ENCODE data around the gene DHRS9.
"Not testable (repeated sequence)": the region's sequence is repeated elsewhere in the genome, so short reads cannot be mapped to it uniquely, and the experiment has no call there.

DHRS9 gene

GRCh38 chr2:169095621-169096105, 26.3 kb downstream of the DHRS9 start:
- no peak for DNase-seq

DNA sequence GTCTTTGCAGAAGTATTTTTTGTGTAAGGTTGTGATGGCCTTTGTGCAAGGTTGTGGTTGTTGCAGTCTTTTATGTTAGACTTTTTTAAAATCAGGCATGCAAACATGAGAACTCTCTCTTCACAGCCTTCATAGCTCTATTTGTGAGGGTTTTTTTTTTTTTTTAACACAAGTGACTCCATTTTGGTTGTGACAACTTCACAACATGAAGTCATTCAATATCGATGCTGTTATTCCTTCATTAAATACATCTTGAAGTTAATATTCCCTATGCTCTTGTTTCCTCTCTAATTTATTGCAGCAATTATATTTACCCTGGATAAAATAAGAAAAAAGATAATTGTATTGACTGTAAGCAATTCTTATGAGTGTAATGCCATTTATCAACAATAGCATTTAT, 35.5 kb downstream of the DHRS9 start:
- DNase-seq, result no peak

DNA sequence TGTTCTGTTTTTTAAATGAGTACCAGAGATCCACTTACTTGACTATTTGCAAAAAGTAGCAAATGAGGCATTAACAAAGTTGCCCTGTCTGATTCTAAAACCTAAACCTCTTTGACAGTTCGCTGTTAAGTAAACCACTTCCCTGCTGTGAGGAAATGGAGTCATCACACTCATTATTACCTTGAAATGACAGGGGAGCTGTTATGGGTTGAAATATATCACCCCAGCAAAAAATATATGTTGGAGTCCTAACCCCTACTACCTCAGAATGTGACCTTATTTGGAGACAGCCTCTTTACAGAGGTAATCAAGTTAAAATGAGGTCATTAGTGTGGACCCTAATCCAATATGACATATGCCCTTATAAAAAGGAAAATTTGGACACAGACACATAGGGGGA, 36.1 kb downstream of the DHRS9 start:
- DNase-seq, result no peak

DNA sequence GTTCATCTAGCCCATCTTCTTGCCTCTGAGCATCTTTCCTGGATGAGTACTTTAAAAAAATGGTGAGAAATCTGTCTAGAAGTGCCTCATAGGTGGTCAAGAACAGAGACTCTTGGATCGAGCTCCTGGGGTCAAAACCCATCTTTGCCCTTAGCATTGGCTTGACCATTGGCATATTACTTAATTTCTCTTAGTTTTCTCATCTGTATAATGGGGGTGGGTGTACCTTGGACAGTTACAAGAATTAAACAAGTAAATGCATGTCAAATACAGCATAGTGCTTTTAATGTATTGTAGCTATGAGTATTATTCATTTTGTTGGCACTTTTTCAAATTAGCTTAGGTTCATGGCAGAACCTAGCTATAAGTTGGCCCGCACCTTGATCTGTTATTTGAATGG, 36.8 kb downstream of the DHRS9 start:
- no peak for DNase-seq

DNA sequence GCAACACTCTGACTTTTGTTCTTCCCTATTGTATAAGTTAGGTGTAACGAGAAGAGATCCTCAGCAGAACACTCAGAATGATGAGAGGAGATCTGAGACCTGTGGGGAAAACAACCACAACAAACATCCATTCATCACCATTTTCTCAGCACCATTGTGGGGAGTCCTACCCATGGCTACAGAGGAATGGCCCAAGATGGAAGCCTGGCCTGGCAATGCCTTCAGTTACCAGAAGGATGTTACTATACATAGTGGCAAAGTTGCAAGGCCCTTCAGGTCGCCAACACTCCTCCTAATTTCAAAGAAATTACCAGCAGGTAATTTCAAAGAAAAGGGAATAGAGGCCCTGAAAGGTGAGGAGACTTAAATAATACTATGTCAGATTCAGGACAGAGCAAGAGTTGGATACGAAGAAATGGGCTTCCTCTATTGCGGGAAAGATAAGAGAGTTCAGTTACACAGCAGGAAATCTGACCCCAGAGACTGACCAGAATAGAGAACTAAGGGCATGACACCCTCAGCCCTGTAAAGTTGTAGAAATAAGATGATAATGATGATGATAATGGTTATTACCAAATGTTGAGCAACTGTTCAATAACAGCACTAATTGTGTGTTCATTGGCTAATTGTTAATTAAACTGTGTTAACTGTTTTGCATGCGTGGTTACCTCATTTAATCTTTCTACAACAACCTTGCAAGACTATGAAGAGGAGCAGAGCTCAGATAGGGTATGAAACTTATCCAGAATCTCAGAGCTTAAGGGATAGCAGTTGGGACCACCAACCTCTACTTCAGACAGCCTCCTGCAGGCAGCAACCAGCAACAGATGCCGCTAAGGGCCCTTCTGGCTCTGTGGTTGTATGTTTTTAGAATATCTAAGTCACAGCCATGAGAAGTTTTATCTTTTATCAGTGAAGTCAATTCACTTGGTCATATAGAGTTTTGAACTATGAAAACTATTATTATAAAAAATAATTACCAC, 37.5 kb downstream of the DHRS9 start:
- DNase-seq, result no peak

GRCh38 chr2:169107645-169108044, 38.3 kb downstream of the DHRS9 start:
- DNase-seq, result no peak

DNA sequence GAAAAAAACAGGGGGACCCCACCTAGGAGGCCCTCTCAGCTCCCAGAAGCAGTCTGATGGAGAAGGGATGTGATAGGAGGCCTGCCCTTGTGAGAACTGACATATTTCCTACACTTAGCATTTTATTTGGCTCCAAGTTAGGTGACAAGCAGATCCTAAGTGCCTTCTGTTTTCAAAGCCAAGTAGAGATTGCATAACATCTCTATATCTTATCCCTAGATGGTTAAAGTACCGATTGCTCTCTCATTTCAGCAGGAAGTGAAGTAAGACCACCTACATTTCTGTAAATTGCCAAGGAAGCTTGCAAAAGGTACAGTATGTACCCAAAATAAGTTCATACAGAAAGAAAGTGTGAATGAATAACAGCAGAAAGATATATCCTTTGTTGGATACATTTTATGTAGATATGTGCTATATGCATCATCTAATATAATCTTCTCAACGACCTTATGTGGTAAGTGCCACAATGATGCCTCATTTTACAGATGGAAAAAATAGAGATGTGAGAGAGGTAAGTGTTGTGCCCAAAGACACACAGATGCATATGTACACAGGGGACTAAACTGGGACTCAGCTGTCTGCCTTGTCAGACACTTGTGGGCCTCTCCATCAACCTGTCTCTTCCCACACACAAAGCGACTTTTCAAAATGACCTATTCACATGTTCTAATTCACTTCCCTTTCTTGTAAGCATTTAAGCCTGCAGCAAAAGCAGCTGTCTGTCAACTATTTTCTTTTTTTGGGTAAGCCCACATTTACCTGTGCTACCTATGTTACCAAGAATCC, 38.9 kb downstream of the DHRS9 start:
- DNase-seq, result no peak

- peak; percentile 74 to 77 for DNase-seq
These were observed 40.4 kb downstream of the DHRS9 start for GRCh38 chr2:169109502-169110409.

- no peak for DNase-seq
These were observed 41.1 kb downstream of the DHRS9 start for GRCh38 chr2:169110419-169110818.

DNA sequence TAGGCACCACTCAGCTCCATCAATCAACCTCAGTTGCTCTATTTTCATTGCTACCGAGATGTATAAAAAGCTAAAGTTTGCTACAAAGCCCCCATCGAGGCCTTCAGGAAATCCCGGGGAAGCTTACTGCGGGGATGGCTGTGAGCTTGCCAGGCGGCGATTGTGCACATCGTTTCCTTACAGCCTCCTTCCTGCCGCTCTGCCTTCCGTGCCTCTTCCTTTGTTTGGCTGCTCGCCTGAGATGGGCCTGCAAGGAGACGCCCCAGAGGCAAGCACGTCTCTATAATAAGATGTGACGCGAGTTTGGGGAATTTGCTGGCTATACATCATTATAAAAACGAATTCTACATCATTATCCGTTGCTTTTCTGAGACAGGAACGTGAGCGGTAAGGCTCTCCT, 41.6 kb downstream of the DHRS9 start:
- DNase-seq, result no peak

DNA sequence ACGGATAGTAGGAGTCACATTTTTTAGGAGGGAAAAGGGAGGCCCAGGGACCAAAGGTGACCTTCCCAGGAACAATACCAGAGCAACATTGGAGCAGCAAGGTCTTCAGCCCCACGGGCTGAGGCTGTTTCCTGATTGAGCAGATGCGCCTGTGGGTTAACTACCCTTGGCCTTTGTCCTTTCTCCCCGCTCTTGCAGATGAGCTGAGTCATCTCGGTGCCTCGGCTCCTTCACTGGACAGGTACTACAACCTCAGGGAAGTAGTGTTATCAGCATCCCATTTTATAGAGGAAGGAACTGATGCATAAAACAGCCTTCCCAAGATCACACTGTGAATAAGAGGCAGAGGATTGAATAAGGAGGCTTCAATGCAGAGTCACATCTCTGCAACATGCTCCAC, 43.5 kb downstream of the DHRS9 start:
- DNase-seq, result no peak

DNA sequence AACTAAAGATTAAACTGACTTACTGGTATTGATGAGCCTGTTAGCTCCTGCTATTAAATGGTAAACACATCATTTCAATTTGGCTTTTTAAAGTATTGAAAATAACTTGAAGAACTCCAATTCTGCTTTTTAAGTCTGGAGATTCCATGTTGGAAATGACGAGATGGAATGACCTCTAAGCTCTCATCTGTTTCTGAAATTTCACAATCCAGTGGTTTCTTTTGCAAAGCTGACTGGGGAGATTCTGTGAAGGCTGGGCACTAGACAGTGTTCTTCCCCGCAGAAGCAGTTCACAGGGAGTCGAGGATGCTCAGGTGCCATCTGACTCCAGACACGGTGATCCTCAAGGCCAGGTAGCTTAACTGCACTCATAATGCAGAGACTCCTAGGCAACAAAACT, 44.7 kb downstream of the DHRS9 start:
- no peak for DNase-seq

- DNase-seq, result no peak
These were observed 47.0 kb downstream of the DHRS9 start for GRCh38 chr2:169116327-169116726.

GRCh38 chr2:169116993-169117392, 47.6 kb downstream of the DHRS9 start:
- no peak for DNase-seq

DNA sequence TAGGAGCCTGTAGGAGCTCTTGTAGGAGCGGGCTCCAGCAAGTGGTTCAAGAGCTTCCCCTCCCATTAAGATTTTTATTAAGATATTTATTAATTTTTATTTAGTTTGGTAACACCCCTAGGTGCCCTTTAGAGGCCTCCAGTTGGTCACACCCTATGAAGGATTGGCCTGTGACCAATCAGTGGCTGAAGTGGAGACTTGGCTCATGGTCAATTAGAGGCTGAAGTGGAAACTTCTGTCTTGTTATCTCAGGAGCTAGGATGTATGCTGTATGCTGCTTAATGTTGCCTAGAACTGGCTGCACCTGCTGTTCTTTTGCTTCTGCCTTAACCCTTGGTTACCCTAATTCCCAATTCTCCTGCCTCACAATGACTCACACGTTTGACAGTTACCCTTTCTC, 48.7 kb downstream of the DHRS9 start:
- no peak for DNase-seq

DNA sequence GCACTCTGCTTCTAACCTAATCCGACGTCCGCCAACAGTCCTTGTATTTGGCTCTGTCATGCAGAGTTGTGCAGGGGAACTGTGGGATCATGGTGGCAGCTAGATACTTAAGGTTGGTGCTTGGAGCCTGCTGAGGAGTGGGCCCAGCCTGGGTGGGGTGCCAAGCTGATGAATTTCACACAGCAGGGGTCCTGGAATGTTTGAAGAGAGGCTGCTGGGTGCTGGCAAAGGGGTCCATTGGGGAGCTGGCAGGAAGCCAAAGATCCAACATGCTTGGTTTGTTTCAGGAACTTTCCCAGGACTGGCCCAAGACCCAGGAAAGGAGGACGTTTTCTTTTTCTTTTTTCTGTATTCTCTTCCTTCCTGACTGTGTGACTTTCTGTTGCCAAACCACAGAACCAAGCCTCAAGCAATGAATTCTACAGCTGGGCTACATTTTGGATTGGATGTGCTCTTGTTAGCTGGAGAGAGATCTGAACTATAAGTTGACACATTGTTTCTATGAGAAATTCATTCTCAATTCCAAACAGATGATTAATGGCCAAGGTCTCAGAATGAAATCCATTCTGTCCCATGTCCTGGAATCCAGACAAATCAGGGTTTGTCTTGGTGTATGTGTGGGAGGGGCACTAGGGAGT, 49.9 kb downstream of the DHRS9 start:
- DNase-seq, result no peak

DNA sequence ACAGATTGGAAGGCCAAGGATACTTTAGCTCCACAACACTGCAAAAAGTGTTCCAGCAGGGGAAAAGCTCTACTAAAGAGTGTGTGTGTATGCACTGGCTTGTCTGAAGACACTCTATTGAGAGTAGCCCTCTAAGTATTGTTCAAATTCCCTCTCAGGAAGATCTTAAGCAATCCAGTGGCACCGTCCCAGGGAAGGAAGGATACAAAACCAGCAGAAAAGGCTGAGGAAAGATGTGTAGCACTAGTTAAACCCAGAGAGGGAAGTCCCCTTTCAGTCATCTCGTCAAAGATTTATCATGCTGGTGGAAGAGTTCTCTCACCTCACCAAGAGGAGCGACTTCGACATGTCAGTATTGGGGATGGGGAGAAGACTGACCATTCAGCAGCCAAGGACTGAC, 50.5 kb downstream of the DHRS9 start:
- no peak for DNase-seq

- DNase-seq, result no peak
These were observed 60.4 kb downstream of the DHRS9 start for GRCh38 chr2:169129703-169130243.

DNA sequence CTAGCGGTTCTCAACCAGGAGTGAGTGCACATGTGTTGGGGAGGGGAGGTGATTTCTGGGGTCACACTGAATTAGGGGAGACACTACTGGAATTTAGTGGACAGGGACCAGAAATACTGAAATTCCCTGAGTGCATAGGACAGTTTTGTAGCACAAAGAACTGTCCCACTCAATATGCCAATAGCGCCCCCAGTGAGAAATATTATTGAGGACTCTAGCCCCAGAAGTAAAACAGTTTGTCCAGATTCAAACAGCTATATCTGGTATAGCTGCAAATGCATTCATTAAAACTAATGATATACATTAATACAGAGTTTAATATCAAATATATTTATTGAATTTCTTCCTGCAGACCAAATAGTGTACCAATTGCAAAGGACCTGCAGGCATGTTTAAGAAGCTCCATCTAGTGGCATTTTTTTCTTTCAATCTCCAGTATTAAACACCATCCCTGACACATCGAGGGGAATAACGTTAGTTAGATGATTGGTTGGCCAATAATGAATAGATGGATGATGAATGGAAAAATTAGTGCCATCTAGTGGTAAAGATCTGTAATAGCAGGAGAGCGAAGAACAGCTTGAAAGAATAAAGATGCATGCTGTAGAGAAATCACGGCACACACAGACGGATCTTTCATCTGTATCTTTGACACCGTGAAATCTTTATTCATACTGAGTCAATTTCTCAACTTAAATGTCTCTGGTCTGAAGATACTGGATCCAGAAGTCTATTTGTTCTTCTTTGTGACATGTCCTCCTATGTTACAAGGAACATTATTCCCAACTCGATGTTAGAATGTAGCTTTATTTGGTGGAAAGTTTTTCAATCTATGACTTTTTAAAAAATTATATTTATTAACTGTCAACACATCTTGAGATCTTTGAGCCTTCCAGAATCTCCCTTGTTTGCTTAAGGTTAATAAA, 62.5 kb downstream of the DHRS9 start:
- no peak for DNase-seq

GRCh38 chr2:169134272-169134671, 64.9 kb downstream of the DHRS9 start:
- DNase-seq, result not testable (repeated sequence)

GRCh38 chr2:169136428-169136827, 67.1 kb downstream of the DHRS9 start:
- not testable (repeated sequence) for DNase-seq

Measured in stimulated activated CD4-positive, alpha-beta T cell treated with anti-CD3 and anti-CD28 coated beads, Interleukin-2, amount 100 ng/mL, for 48 hours (primary cell).